Measurements from ENCODE around the gene RAB5B. TPM values are rescaled to one million over a fixed set of nuclear protein-coding genes. Genes with fewer than 3 reads are reported as not detected.
"Not testable (repeated sequence)": the region's sequence is repeated elsewhere in the genome, so short reads cannot be mapped to it uniquely, and the experiment has no call there.

Gene RAB5B
- total and polyA plus RNA-seq, 12 donors, result 35.3 to 137 (median 115) TPM

DNA sequence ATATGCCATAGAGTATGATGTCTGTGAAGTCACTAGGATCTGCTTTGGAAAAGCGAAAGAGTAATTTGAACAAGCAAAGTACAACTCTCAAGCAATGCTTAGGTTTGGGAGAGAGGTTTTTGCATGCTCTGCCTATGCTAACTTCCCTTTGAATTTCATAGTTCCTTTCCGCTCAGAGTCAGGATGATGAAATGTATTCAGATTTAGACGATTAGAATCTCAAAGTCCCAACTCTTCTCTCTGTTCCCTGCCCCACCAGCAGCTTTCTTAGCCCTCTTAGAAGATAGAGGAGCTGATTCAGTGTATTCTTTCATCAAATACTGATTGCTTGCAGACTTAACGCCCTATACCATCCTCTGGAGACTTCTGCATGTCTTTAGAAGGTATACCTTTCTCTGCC, 11.5 kb downstream of the RAB5B start:
- Histone ChIP-seq H3K4me1 (peaks cover 0 to 24% (median 0%) of the 10 kb centered on the region in 9 donors), H3K4me3 (no peak overlapping the region), H3K36me3 (peaks cover 0 to 100% (median 29%) of the 10 kb centered on the region in 9 donors), H3K27ac (no peak overlapping the region), H3K9me3 (no peaks in the 10 kb centered on the region), H3K27me3 (no peaks in the 10 kb centered on the region)
- DNase-seq (no peak), ATAC-seq (no peak)
- TF ChIP-seq, protein P1, sequence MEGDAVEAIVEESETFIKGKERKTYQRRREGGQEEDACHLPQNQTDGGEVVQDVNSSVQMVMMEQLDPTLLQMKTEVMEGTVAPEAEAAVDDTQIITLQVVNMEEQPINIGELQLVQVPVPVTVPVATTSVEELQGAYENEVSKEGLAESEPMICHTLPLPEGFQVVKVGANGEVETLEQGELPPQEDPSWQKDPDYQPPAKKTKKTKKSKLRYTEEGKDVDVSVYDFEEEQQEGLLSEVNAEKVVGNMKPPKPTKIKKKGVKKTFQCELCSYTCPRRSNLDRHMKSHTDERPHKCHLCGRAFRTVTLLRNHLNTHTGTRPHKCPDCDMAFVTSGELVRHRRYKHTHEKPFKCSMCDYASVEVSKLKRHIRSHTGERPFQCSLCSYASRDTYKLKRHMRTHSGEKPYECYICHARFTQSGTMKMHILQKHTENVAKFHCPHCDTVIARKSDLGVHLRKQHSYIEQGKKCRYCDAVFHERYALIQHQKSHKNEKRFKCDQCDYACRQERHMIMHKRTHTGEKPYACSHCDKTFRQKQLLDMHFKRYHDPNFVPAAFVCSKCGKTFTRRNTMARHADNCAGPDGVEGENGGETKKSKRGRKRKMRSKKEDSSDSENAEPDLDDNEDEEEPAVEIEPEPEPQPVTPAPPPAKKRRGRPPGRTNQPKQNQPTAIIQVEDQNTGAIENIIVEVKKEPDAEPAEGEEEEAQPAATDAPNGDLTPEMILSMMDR (IDR thresholded peaks at IDR 0.05), result no peak
- WGBS, 2 donors, result 91 to 93% methylated on average over 4 of the region's 4 CpGs
- intact Hi-C loops (cut with DNase I), result no loop called here

- H3K4me1 ChIP-seq, result peaks cover 0 to 24% (median 0%) of the 10 kb centered on the region in 9 donors
- DNase-seq; intact Hi-C loops (cut with DNase I); H3K9me3 ChIP-seq; H3K27ac ChIP-seq; H3K27me3 ChIP-seq; ATAC-seq; H3K4me3 ChIP-seq: not testable (repeated sequence)
- peaks cover 2 to 100% (median 30%) of the 10 kb centered on the region in 9 donors for H3K36me3 ChIP-seq
- WGBS, 2 donors, result 93 to 98% methylated on average over 7 of the region's 7 CpGs
These were observed 12.1 kb downstream of the RAB5B start for GRCh38 chr12:55985976-55986375.

GRCh38 chr12:55991110-55991509, 17.2 kb downstream of the RAB5B start:
- ATAC-seq (no peak), DNase-seq (no peak)
- 88 to 95% methylated on average over 3 of the region's 3 CpGs for WGBS, 2 donors
- intact Hi-C loops (cut with DNase I), result loop anchor here in 3 of 10 donors (5.0 to 10.0 kb wide), 2 partner anchors 41 to 114 kb away; partner anchors contain the start of gene PA2G4 (in 1 of the 3)
- Histone ChIP-seq H3K36me3 (peaks cover 3 to 93% (median 67%) of the 10 kb centered on the region in 9 donors), H3K4me1 (peaks cover 0 to 3% (median 0%) of the 10 kb centered on the region in 9 donors), H3K27me3 (no peaks in the 10 kb centered on the region), H3K9me3 (no peaks in the 10 kb centered on the region), H3K27ac (no peak overlapping the region), H3K4me3 (no peak overlapping the region)
- TF ChIP-seq, protein P1 (IDR thresholded peaks at IDR 0.05), result no peak

- H3K27ac ChIP-seq, result no peak overlapping the region
These were observed 19.5 kb downstream of the RAB5B start for GRCh38 chr12:55993230-55993853.

More at GRCh38 chr12:55993230-55993853, 19.5 kb downstream of the RAB5B start:
- intact Hi-C loops (cut with DNase I), result loop anchor here in 3 of 10 donors (5.0 to 10.0 kb wide), 2 partner anchors 39 to 111 kb away; partner anchors contain the start of gene PA2G4 (in 1 of the 3)
- WGBS, 2 donors, result 86 to 89% methylated on average over 4 of the region's 4 CpGs
- peaks cover 4 to 21% (median 10%) of the 10 kb centered on the region in 9 donors for H3K4me1 ChIP-seq
- DNase-seq (no peak), ATAC-seq (no peak)
- no peaks in the 10 kb centered on the region for H3K27me3 ChIP-seq
- H3K36me3 ChIP-seq, result peaks cover 0 to 71% (median 62%) of the 10 kb centered on the region in 9 donors
- H3K9me3 ChIP-seq, result no peaks in the 10 kb centered on the region
- no peak overlapping the region for H3K4me3 ChIP-seq
- TF ChIP-seq, protein P1 (IDR thresholded peaks at IDR 0.05), result no peak
